Tibial nerve (tissue), 3 donors: ENCODE results near the gene EEF1AKMT3.

Experiments used
- POLR2A ChIP-seq, 2 donors: fragments of 450-650 bp; IDR thresholded peaks; one replicate each; pipeline ENCODE4 v1.6.1; 2017; ENCODE audit warnings: antibody characterized with exemption in 2 of 2, mild to moderate bottlenecking in 2 of 2, moderate library complexity in 2 of 2
- TF ChIP-seq, protein P1 (sequence below), 5 experiments: fragments of 200-600 bp in 3 of 5; fragments of 450-650 bp in 2 of 5; sonication (generic) in 3 of 5; IDR thresholded peaks; one replicate each; pipeline ENCODE4 v1.5.1; 2016 to 2019; ENCODE audit warnings: antibody characterized with exemption in 5 of 5, mild to moderate bottlenecking in 3 of 5, moderate library complexity in 2 of 5

GRCh38 chr12:57743769-57744168 is 28.6 kb upstream of the EEF1AKMT3 start:
- TF ChIP-seq, protein P1, sequence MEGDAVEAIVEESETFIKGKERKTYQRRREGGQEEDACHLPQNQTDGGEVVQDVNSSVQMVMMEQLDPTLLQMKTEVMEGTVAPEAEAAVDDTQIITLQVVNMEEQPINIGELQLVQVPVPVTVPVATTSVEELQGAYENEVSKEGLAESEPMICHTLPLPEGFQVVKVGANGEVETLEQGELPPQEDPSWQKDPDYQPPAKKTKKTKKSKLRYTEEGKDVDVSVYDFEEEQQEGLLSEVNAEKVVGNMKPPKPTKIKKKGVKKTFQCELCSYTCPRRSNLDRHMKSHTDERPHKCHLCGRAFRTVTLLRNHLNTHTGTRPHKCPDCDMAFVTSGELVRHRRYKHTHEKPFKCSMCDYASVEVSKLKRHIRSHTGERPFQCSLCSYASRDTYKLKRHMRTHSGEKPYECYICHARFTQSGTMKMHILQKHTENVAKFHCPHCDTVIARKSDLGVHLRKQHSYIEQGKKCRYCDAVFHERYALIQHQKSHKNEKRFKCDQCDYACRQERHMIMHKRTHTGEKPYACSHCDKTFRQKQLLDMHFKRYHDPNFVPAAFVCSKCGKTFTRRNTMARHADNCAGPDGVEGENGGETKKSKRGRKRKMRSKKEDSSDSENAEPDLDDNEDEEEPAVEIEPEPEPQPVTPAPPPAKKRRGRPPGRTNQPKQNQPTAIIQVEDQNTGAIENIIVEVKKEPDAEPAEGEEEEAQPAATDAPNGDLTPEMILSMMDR (IDR thresholded peaks at IDR 0.05), result no peak
- TF ChIP-seq POLR2A (IDR thresholded peaks at IDR 0.05), result no peak
